ENCODE measurements around the gene TXNDC8.
"Not testable (repeated sequence)": the region's sequence is repeated elsewhere in the genome, so short reads cannot be mapped to it uniquely, and the experiment has no call there.

Gene TXNDC8

DNA sequence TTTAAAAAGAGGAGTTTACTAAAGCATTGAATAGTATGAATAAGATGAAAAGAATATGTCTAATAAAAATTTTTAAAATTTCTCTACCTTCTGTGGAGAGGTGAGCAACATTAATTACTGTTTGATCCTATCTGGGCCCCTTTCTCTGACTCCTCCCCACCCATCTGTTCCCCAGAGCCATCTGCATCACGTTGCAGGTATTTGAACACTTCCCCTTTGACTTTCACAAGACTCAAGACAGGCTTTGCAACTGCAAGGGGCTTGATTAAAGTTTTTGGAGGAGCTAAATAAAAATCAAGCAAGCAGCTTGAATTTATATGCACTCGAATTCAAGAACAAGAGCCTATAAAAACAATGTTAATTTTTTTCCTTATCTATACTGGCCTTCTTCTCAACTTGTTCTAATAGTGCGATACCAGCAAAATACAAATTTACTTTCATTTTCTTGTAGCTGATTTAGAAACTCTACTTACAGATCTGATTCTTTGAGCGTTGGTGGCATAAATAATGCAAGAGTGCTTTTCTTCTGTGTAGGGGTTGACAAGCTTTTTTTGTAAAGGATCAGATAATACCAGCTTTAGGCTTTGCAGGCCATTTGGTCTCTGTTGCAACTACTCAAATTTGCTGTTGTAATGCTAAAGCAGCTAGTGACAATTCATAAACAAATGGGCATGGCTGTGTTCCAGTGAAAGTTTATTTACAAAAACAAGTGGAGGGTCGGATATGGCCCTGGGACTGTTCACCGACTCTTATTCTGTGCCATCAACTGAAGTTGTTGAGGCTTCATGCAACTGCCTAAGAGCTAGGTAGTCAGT, 21.2 kb downstream of the TXNDC8 start:
- H3K4me3 ChIP-seq (ENCODE audit: insufficient read length, low read depth) = no peak overlapping the region
- DNase-seq (ENCODE audit: low read depth, low spot score) = no peak
- peaks cover 10% of the 10 kb centered on the region; the same call in 1 of the 2 replicates for H3K9me3 ChIP-seq (ENCODE audit: insufficient read depth, low read length)
- H3K4me1 ChIP-seq (ENCODE audit: insufficient read depth, insufficient read length) = peaks cover 3% of the 10 kb centered on the region
- no peaks in the 10 kb centered on the region for H3K36me3 ChIP-seq (ENCODE audit: insufficient read depth, insufficient read length, low read length)
- no peaks in the 10 kb centered on the region for H3K27me3 ChIP-seq (ENCODE audit: insufficient read depth, insufficient read length)
- TF ChIP-seq ZNF274 (IDR thresholded peaks at IDR 0.05; ENCODE audit: low read depth, low read length) = no peak
- no peak for TF ChIP-seq YY1 (IDR thresholded peaks at IDR 0.05; ENCODE audit: insufficient read depth, insufficient read length)
- no peak for TF ChIP-seq SUZ12 (IDR thresholded peaks at IDR 0.05; ENCODE audit: extremely low read depth, insufficient read depth, insufficient read length)
- no peak overlapping the region for H3K9ac ChIP-seq (ENCODE audit: insufficient read length, low read depth)

DNA sequence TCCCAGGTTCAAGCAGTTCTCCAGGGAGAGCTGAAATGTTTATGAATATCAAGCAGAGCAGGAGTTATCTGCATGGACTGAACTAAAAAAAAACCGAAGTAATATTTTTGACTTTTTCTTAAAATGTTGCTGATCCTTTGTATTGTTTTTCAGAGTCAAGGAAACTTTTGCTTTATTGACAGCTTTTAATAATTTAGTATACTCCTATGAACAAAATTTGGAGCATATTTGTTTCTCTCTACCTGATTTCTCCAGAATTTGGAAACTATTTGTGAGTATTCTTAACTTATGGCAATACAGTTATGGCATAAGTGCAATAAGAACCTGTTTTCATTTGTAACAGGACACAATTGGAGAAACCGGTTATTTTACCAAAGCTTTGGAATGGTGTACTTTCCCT, 25.7 kb downstream of the TXNDC8 start:
- not testable (repeated sequence) for H3K9ac ChIP-seq (ENCODE audit: insufficient read length, low read depth); H3K36me3 ChIP-seq (ENCODE audit: insufficient read depth, insufficient read length, low read length); H3K4me3 ChIP-seq (ENCODE audit: insufficient read length, low read depth); H3K27me3 ChIP-seq (ENCODE audit: insufficient read depth, insufficient read length); H3K4me1 ChIP-seq (ENCODE audit: insufficient read depth, insufficient read length); DNase-seq (ENCODE audit: low read depth, low spot score)
- H3K9me3 ChIP-seq (ENCODE audit: insufficient read depth, low read length) = peaks cover 10% of the 10 kb centered on the region; the same call in 1 of the 2 replicates

DNA sequence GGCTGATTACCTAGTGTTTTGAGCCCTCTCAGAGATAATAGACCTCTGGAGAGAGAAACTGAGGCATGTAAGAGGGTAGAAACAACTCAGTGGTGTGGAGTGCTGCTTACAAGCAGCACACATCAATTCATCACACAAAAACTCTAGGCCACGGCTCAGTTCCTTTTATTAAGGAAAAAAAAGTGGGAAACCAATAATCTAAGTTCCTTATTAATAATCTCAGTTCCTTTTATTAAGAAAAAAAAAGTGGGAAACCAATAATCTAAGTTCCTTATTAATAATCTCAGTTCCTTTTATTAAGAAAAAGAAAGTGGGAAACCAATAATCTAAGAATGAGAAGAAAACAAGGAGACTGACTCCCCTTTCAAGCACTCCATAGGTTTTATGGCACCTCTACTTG, 28.0 kb downstream of the TXNDC8 start:
- TF ChIP-seq ZNF274 (IDR thresholded peaks at IDR 0.05; ENCODE audit: low read depth, low read length) (no peak), SUZ12 (IDR thresholded peaks at IDR 0.05; ENCODE audit: extremely low read depth, insufficient read depth, insufficient read length) (no peak), YY1 (IDR thresholded peaks at IDR 0.05; ENCODE audit: insufficient read depth, insufficient read length) (no peak)
- Histone ChIP-seq H3K27me3 (ENCODE audit: insufficient read depth, insufficient read length) (no peaks in the 10 kb centered on the region), H3K9me3 (ENCODE audit: insufficient read depth, low read length) (peaks cover 10% of the 10 kb centered on the region; the same call in 1 of the 2 replicates), H3K4me1 (ENCODE audit: insufficient read depth, insufficient read length) (no peaks in the 10 kb centered on the region), H3K9ac (ENCODE audit: insufficient read length, low read depth) (no peak overlapping the region), H3K4me3 (ENCODE audit: insufficient read length, low read depth) (no peak overlapping the region), H3K36me3 (ENCODE audit: insufficient read depth, insufficient read length, low read length) (no peaks in the 10 kb centered on the region)
- no peak for DNase-seq (ENCODE audit: low read depth, low spot score)

DNA sequence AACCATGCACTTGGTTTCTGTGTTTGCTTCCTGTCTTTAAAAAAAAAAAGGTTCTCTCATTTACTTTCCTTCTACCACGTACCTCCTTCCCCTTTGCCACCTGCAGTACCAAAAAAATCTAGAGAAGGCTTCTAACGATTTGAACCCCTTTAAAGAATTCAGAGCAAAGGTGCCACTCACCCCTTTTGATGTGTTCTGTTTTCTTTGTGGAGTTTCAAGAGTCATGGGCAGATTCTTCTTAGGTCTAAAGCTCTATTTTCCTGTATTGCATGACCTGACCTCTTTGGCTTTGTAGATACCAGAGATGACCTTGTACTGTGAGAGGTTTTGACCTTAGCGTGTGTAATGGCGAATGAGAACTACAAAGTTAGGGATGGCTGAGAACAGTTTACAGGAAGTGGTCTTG, 29.0 kb downstream of the TXNDC8 start:
- no peaks in the 10 kb centered on the region for H3K4me1 ChIP-seq (ENCODE audit: insufficient read depth, insufficient read length)
- H3K36me3 ChIP-seq (ENCODE audit: insufficient read depth, insufficient read length, low read length) = no peaks in the 10 kb centered on the region
- H3K4me3 ChIP-seq (ENCODE audit: insufficient read length, low read depth) = no peak overlapping the region
- peaks cover 10% of the 10 kb centered on the region; the same call in 1 of the 2 replicates for H3K9me3 ChIP-seq (ENCODE audit: insufficient read depth, low read length)
- TF ChIP-seq ZNF274 (IDR thresholded peaks at IDR 0.05; ENCODE audit: low read depth, low read length) (no peak), SUZ12 (IDR thresholded peaks at IDR 0.05; ENCODE audit: extremely low read depth, insufficient read depth, insufficient read length) (no peak), YY1 (IDR thresholded peaks at IDR 0.05; ENCODE audit: insufficient read depth, insufficient read length) (no peak)
- H3K9ac ChIP-seq (ENCODE audit: insufficient read length, low read depth) = no peak overlapping the region
- H3K27me3 ChIP-seq (ENCODE audit: insufficient read depth, insufficient read length) = no peaks in the 10 kb centered on the region
- DNase-seq (ENCODE audit: low read depth, low spot score) = no peak

DNA sequence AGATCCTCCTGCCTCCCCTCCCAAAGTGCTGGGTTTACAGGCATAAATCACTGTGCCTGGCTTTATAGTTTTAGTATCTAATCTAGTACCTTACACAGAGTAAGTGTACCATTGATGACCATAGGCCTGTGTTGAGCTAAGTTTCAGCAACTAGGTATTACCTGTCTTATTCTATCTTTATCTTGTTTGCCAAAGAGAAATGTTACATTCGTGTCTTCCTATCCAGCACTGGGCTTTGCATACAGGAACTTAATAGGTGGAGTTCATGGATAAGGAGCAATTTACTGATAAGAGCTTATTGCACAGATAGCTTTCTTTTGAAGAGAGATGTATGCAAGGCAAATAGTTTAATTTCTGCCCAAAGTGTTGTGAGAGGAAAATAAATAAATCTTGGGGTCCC, 30.5 kb downstream of the TXNDC8 start:
- TF ChIP-seq ZNF274 (IDR thresholded peaks at IDR 0.05; ENCODE audit: low read depth, low read length) (no peak), YY1 (IDR thresholded peaks at IDR 0.05; ENCODE audit: insufficient read depth, insufficient read length) (no peak), SUZ12 (IDR thresholded peaks at IDR 0.05; ENCODE audit: extremely low read depth, insufficient read depth, insufficient read length) (no peak)

DNA sequence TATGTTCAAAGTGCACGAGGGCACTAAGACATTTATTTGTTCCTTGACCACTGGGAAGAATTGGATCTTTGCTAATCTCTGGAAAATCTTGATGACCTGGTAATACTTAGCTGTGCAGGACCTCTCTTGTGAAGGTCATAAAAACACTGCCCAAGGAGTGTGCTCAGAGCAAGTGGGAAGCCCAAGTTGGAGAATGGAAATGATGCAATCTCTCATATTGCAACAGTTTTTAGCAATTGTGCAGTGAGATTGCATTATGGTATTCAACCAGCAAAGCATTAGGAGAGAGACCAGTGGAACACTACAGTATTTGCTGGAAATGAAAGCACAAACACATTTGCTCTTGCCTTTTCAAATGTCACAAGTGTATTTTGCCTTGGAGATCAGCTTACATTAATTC, 34.5 kb downstream of the TXNDC8 start:
- Histone ChIP-seq H3K36me3 (ENCODE audit: insufficient read depth, insufficient read length, low read length) (no peaks in the 10 kb centered on the region), H3K27me3 (ENCODE audit: insufficient read depth, insufficient read length) (no peaks in the 10 kb centered on the region), H3K9ac (ENCODE audit: insufficient read length, low read depth) (no peak overlapping the region), H3K9me3 (ENCODE audit: insufficient read depth, low read length) (no peaks in the 10 kb centered on the region), H3K4me3 (ENCODE audit: insufficient read length, low read depth) (no peak overlapping the region), H3K4me1 (ENCODE audit: insufficient read depth, insufficient read length) (peaks cover 3% of the 10 kb centered on the region)
- DNase-seq (ENCODE audit: low read depth, low spot score) = no peak
- TF ChIP-seq YY1 (IDR thresholded peaks at IDR 0.05; ENCODE audit: insufficient read depth, insufficient read length) (no peak), ZNF274 (IDR thresholded peaks at IDR 0.05; ENCODE audit: low read depth, low read length) (no peak), SUZ12 (IDR thresholded peaks at IDR 0.05; ENCODE audit: extremely low read depth, insufficient read depth, insufficient read length) (no peak)

More for the DNA sequence above, 30.5 kb downstream of the TXNDC8 start:
- Histone ChIP-seq H3K9ac (ENCODE audit: insufficient read length, low read depth) (no peak overlapping the region), H3K9me3 (ENCODE audit: insufficient read depth, low read length) (peaks cover 5% of the 10 kb centered on the region; the same call in 1 of the 2 replicates), H3K27me3 (ENCODE audit: insufficient read depth, insufficient read length) (no peaks in the 10 kb centered on the region), H3K4me3 (ENCODE audit: insufficient read length, low read depth) (no peak overlapping the region), H3K4me1 (ENCODE audit: insufficient read depth, insufficient read length) (no peaks in the 10 kb centered on the region), H3K36me3 (ENCODE audit: insufficient read depth, insufficient read length, low read length) (no peaks in the 10 kb centered on the region)
- DNase-seq (ENCODE audit: low read depth, low spot score) = no peak

DNA sequence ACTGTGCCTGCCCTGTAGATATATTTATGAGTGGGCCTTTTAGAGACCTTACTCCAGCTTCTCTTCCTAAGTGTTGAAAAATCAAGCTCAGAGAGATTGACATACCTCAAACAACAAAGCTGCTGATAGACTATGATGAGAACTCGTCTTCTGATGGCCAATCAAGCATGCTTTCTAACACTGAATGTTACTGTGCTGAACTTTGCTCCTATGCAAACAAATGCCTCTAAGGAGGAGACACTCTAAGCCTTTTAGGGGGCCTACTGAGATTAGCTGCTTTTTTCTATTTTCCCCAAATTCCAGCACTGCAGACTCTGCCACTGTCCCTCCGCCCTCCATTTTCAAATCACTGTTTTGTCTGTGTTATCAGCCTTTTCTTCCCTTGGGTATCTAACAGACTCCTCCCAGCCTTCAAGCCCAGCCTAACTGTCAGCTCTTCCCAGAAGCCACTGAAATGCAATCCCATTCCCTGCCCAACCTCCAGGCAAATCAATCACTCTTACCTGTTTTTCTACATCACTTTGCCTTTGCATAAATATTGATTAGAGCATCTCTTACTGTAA, 39.5 kb downstream of the TXNDC8 start:
- TF ChIP-seq SUZ12 (IDR thresholded peaks at IDR 0.05; ENCODE audit: extremely low read depth, insufficient read depth, insufficient read length) = no peak
- TF ChIP-seq ZNF274 (IDR thresholded peaks at IDR 0.05; ENCODE audit: low read depth, low read length) = no peak
- no peak for TF ChIP-seq YY1 (IDR thresholded peaks at IDR 0.05; ENCODE audit: insufficient read depth, insufficient read length)
- H3K9me3 ChIP-seq (ENCODE audit: insufficient read depth, low read length) = no peaks in the 10 kb centered on the region

More for the DNA sequence above, 39.5 kb downstream of the TXNDC8 start:
- DNase-seq (ENCODE audit: low read depth, low spot score) = no peak
- Histone ChIP-seq H3K27me3 (ENCODE audit: insufficient read depth, insufficient read length) (no peaks in the 10 kb centered on the region), H3K4me1 (ENCODE audit: insufficient read depth, insufficient read length) (peaks cover 3% of the 10 kb centered on the region), H3K4me3 (ENCODE audit: insufficient read length, low read depth) (no peak overlapping the region), H3K36me3 (ENCODE audit: insufficient read depth, insufficient read length, low read length) (no peaks in the 10 kb centered on the region), H3K9ac (ENCODE audit: insufficient read length, low read depth) (no peak overlapping the region)
